ENCODE results near the gene SIL1. TPM values are rescaled to one million over a fixed set of nuclear protein-coding genes. Genes with fewer than 3 reads are reported as not detected.

SIL1 gene
- total and polyA plus RNA-seq, 2 of the 8 experiments (the other 6 are each of a cell fraction or from before 2014, with no cell fraction given): 8.3 to 12.8 TPM

DNA sequence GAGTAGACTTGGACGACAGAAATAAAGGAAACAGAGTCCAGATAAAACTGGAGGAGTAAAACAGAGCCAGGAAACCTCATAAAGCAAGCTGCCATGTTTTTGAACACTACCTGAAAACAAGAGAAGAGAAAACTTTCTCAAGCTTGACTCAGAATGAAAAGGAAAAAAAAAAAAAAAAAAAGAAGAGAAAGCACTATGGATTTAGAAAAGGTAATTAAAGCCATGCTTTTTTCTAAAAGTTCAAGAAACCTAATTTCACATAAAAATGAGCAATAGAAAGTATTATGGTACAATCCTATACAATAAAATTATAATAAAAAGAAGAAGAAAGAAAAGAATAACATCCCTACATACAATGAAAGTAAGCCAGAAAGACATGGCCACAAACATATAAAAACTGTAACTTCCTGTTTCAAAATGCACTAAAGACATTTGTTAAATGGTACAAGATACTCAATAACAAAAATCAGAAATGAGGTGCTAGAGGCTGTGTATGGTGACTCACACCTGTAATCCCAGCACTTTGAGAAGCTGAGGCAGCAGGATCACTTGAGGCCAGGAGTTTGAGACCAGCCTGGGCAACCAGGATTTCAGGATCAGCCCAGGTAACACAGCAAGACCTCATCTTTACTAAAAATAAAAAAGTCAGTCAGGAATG lies 129.5 kb downstream of the SIL1 start (continued):
- no peak for TF ChIP-seq CEBPB (IDR thresholded peaks at IDR 0.05; ENCODE audit: low read depth, low read length)
- TF ChIP-seq KDM4A (IDR thresholded peaks at IDR 0.05; ENCODE audit: low read depth, low read length, severe bottlenecking): no peak
- no peak for TF ChIP-seq RFX5 (IDR thresholded peaks at IDR 0.05; ENCODE audit: borderline replicate concordance, low read depth, low read length)
- TF ChIP-seq GABPA (IDR thresholded peaks at IDR 0.05; ENCODE audit: borderline replicate concordance, insufficient read depth, low read length): no peak
- no peak for TF ChIP-seq KDM5A (IDR thresholded peaks at IDR 0.05; ENCODE audit: low read length)
